HG02571 (cell line): ENCODE data around the gene NEIL1.

Experiments used
- ATAC-seq: cut with Tn5 transposase; IDR thresholded peaks from one replicate; pipeline ENCODE4 v1.9.1; 2021; ENCODE audit warnings: mild to moderate bottlenecking, moderate library complexity; ENCODE audit not compliant: unreplicated experiment

The NEIL1 gene

DNA sequence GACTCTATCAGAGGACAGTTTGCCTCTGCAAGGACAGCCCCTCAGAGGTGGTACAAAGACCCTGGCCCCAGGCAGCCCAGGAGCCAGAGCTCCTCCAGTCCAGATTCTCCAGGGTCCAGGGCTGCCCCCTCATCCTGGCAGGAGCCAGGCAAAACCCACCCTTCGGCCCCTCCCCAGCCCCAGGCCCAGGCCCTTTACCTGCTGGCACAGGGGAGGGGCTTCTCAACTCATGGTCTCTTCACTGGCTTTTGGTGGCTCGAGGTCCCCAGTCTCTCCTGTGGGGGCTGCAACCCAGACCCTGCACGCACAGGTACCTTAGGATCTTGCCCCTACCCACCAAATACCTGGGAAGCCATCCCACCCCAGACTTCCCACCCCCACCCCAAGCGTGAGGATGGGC, 8.5 kb downstream of the NEIL1 start:
- ATAC-seq: no peak

- no peak for ATAC-seq
Measured at GRCh38 chr15:75356006-75356405, 9.2 kb downstream of the NEIL1 start.

- ATAC-seq: no peak
Measured at GRCh38 chr15:75356517-75356916, 9.7 kb downstream of the NEIL1 start.

DNA sequence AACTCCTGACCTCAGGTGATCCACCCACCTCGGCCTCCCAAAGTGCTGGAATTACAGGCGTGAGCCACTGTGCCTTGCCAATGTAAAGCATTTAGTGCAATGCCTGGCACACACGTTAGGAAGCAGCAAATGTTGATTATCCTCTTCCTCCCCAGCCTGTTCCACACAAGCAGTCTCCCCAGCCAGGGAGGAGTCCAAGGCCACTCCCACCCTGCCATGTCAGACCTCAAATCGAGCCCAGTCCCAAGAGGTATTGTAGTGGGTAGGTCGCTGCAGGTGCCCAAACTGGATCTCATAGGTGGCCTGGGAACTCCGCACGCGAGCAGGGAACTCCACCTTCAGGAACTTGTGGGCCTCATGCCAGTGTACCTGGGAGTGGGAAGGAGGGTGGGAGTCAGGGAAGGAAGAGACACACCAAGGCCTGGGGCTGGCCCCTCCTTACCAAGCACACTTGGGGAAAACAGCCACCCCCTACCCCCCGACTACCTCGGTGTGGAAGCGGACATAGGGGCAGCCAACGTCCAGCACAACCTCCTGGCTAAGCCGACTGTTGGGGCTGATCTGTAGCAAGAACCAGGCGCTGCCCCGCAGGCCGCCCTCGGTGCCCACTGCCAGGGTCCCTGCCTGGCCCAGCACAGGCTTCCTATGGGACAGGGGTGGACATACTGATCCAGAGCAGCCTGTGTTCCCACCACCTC, 11.3 kb downstream of the NEIL1 start:
- ATAC-seq: no peak

DNA sequence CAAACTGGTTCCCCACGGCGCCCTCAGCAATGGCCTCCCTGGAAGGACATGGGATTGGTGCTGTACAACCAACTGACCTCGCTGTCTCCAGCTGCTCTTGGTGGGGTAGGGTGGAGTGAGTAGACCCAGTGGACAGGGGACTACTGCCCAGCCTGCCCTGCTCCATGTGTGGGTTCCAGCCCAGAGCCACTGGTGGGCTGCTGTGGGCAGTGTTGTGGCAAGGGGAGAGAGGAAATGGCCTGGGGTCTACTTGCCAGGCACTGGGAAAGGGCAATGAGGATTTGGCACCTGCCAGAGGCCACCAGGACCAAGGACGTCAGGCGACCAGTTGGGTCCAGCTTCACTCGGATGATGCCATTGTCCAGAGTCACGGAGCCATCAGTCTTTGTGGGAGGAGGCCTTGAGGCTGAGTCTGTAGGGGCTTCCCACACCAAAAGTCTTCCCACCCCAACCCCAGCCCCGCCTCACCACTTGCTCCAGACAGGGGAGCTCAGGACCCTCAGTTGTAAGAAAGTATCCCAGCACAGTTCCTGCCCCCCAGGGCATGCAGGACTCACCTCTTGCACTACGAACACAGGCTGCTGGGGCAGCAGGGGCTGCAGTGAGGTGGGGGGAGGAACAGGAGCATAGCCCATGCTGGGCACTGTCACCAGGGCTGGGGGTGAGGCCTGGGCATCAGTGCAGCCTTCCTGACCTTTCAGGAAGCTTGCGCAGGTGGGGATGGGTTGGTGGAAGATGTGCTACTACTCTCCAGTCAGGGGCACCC, 12.1 kb downstream of the NEIL1 start:
- ATAC-seq: no peak

DNA sequence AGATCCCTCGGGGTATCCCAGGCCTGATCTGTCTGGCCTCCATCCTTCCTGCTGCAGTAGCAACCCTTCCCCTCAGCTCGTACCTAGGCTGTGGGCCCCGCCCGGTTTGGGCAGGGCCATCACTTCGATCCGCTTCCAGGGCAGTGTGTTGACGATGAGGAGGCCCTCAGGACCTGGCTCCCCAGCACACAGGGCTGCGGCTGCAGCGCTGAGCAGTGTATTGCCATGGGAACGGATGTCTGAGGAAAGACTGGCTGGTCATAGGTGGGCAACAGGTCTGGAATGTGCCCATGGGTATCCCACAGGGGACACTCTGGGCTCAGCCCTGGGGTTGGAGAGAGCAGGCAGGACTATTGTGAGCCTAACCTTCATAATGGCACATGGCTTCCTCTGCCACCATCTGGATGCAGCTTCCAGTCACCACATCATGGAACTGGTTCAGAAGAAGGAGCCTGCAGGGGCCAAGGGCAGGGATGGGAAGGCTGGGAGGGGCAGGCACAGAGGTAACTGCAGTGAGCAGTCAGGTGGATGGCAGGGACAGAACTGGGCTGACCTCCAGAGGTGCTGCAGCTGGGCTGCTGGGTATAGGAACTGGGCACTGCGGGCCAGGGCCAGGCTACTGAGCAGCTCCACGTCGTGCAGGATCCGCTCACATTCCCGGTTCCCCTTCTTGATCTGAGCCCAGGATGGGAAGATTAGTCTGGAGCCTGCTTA, 12.9 kb downstream of the NEIL1 start:
- ATAC-seq: no peak

DNA sequence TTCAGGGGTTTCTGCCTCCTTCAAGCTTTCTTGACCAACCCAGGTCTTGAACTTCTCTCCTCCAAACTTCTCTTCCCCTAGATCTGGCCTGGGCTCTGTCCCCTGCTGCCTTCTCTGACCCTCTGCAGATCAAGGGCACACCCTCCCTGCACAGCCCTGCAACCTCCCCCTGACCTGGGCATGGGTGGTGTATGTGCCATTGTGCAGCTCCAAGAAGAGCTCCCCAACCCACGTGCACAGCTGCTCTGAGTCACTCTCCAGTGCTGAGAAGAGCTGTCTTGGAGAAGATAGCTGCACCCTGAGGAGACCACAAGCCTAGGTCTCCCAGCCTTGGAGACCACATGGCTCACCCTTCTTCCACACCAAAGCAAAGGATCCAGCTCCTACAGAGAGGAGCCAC, 13.6 kb downstream of the NEIL1 start:
- no peak for ATAC-seq

DNA sequence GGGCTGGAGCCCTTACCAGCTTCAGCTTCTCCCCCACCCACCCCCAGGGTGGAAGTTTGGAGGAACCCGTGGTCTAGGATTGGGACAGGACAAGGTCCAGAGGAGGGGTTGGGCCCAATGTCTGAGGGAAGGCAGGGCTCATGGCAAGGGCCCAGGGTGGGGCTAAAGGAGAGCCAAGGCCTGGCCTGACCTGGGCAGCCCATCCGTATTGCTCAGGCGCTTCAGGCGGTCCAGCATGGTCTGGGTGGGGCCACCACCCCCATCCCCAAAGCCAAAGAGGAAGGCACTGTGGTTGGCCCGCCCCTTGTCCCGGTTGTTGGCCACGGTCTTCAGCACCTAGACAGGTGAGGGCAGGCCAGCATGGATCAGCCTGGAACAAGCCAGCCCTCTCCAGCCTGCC, 14.0 kb downstream of the NEIL1 start:
- ATAC-seq: no peak

DNA sequence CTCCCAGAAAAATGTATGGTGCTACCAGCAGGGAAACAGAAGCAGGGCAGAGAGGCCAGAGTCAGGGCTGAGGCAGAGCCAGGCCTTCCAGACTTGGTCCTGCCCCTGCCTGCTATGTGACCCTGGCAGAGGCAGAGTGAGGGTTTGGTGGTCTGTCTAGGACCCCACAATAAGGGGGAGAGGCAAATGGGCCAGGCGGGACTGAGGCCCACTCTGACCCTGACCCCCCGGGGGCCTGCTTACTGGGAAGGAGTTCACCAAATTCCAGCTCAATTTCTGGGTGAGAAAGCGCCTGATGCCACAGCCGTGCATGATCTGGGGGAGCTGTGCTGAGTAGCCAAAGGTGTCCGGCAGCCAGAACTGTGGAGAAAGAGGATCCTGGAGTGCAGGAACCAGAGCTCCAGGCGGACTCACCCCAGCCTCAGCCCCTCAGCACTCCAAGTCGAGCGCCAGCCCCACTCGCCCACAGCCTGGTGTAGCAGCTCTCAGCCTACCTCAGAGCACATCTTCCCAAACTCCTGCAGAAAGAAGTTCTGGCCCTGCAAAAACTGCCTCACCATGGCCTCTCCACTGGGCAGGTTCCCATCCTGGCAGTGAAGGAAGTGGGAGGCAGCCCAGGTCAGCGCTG, 14.6 kb downstream of the NEIL1 start:
- ATAC-seq: no peak

DNA sequence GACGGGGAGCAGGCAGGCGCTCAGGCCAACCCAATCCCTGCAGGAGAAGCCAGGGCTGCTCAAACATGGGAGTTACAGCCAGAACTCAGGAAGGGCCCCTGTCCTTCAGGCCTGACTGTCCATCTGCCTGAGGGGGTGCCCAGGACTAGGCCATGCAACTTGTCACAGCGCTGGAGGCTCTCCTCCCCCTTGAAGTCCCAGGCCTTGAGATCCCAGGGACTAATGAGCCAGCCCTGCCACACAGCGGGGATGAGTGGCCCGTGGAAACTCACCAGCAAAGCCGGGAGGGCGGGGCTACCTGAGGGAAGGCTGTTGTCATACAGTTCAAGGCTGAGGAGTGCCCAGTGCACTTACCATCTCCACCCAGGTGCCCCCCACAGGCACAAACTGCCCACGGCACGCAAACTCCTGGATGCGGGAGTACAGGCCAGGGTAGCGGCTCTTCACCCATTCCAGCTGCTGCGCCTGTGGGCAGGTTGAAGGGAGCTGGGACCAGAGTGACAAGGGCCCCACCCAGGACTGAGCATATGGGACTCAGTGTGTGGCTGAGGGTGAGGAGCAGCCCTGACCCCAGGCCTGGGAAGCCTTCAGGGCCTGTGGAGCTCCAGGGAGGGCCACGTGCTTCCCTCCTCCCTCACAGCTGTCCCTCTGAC, 15.3 kb downstream of the NEIL1 start:
- ATAC-seq: no peak

GRCh38 chr15:75362642-75363249, 15.9 kb downstream of the NEIL1 start:
- ATAC-seq: no peak

DNA sequence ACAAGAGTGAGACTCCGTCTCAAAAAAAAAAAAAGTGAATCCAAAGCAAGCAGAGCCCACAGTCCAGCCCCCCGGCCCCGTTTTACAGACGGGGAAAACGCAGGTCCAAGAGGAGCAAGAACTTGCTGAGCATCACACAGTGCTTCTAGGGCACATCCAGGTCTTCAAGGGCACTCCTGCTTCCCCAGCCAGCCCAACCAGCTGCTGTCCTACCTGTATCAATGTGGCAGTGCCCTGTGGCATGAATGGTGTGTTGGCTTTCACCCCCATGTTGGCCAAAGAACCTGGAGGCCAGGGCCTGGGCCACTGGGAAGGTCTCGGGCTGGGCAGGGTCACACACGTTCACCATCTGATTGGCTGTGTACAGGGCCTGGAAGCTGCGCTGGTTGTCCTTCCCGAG, 16.9 kb downstream of the NEIL1 start:
- ATAC-seq: no peak

GRCh38 chr15:75364881-75365280, 18.0 kb downstream of the NEIL1 start:
- no peak for ATAC-seq

- no peak for ATAC-seq
Measured at GRCh38 chr15:75366163-75366562, 19.3 kb downstream of the NEIL1 start.

GRCh38 chr15:75367006-75367405, 20.2 kb downstream of the NEIL1 start:
- ATAC-seq: no peak

GRCh38 chr15:75367406-75367912, 20.6 kb downstream of the NEIL1 start:
- no peak for ATAC-seq

DNA sequence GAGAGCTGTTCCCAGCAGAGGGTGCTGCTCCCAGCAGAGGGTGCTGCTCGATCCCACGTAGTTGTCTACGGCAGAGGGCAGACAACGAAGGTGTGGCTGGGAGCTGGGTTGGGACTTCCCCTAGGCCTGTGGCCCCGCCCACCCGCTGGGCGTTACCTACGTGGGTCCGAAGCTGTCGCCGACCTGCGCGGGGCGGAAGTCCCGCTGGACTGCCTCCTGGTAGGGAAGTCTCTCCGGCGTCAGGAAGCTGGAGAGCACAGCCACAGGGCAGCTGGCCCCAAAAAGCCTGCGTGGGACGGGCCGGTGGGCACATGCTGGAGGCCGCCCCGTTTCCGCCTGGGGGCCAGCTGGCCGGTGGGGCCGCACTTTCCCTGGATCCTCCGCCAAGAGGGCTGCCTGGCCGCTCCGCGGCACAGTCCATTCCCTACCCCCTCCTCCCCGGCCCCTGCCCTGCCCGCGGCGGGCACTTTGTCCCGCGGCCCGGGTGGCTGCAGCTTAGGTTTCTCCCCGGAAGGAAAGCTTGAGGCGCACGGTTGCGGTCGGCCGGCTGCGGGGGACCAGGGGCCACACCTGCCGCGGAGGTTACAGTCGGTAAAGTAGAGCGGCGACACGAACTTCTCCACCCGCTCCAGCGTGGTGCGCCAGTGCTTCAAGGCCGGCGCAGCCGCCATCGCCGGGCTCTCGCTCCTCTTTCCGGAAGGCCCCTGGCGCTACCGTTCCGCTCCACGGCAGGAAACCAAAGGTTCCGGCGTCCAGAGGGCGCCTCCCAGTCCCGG, 21.3 kb downstream of the NEIL1 start, which contains the start of gene MAN2C1:
TSS of gene MAN2C1 (minus strand) at position 695 of the 776 bp plus-strand sequence. CDS start at position 671, 24 bp downstream.
- ATAC-seq: peak; percentile 85

DNA sequence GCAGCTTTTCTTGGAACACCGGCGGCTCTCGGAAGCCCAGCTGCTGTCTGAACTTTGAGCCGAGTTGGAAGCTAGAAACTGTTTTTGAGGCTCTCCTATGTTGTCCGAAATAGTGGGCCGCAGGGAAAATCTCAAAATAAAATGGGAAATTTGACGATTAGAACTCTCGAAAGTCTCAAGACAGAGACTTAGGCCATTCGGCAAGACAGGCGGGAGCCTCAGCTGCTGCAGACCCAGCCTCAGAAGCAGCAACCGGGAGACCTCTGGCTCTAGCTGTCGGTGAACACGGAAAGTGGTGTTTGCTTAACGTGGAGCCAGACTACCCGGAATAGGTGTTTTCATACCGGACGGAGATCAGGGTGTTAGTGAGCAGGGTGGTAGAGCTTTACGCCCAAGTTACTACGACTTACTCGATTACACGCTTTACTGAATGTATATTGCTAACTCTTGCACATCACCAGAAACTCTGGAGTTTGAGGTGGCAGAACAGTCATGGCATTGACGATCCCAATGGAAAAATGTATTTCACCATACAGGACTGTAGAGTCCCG, 21.9 kb downstream of the NEIL1 start:
- ATAC-seq: no peak
